Epithelial cell of esophagus (primary cell): Measurements from ENCODE around the gene ZEB1.

Source experiments
- DNase-seq: peaks from one replicate; pipeline ENCODE4 v3.0.0; 2010; ENCODE audit warnings: low read depth
- H3K4me3 ChIP-seq: 2 replicates; pipeline ENCODE4 v1.5.1; 2011; ENCODE audit warnings: mild to moderate bottlenecking, low read length, control low read depth
- CTCF ChIP-seq: IDR thresholded peaks from 2 replicates; pipeline ENCODE4 v1.5.1; 2011; ENCODE audit warnings: low read depth, mild to moderate bottlenecking, low read length, control low read depth, inconsistent platforms; ENCODE audit not compliant: insufficient read depth; ENCODE audit errors: missing control alignments

The ZEB1 gene

GRCh38 chr10:31299119-31299518 lies 19.9 kb upstream of the ZEB1 start:
- peak; percentile 57 for DNase-seq
- H3K4me3 ChIP-seq = no peak overlapping the region
- TF ChIP-seq CTCF = no peak

GRCh38 chr10:31303212-31303611 lies 15.8 kb upstream of the ZEB1 start:
- DNase-seq = no peak
- TF ChIP-seq CTCF = no peak
- H3K4me3 ChIP-seq = no peak overlapping the region

GRCh38 chr10:31304291-31304970 lies 14.6 kb upstream of the ZEB1 start:
- DNase-seq = peak; percentile 23
- TF ChIP-seq CTCF = no peak

DNA sequence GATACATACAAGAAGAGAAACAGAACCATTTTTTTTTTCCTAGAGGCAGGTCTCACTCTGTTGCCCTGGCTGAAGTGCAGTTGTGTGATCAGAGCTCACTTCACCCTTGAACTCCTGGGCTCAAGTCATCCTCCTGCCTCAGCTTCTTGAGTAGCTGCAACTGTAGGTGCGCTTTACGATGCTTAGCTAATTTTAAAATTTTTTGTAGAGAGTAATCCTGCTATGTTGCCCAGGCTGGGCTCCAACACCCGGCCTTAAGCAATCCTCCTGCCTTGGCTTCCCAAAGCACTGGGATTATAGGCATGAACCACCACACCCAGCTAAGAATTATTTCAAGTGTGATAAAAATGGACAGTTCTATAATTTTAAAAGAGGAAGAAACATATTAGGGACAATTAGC lies 5.6 kb upstream of the ZEB1 start:
- H3K4me3 ChIP-seq = no peak overlapping the region
- no peak for TF ChIP-seq CTCF

More at GRCh38 chr10:31304291-31304970, 14.6 kb upstream of the ZEB1 start:
- H3K4me3 ChIP-seq = no peak overlapping the region

DNA sequence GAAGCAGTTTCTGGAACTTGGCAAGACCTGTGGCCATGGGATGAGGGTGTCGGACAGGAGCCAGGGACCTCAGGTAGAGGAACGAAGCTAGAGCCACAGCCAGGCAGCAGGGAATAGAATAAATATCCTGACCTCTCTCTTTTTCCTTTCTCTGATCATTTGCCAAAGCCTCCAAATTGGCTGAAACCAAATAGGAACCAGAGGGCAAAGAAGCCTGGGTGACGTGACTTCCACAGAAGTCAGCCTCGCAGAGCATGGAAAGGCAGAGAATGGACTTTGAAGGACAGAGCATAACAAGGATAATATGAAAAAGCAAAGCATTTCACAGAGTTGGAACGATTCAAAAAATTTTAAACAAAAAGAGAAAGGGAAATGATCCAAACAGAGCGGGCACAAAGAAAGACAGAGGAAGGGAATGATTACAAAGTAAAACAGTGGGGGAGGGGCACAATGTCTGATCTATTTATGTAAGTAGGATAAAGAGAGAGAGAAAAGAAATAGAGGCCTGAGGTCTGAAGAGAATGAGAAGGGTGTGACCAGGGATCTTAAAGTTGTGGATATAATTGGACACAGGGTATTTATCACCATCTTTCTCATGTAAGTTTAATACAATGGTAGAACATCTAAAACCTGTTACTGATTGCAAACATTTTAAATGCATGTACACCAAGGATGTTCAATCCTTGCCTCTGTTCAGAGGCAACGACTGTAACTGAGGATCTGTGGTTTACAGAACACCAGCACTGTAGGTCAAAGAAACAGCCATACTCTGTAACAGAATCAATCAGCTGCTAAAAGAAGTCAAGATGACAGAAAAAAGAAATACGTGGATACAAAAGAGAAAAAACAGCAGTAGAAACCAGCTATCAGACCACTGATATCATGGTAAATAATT lies 4.5 kb upstream of the ZEB1 start:
- no peak overlapping the region for H3K4me3 ChIP-seq
- no peak for TF ChIP-seq CTCF
- DNase-seq = no peak

More for the DNA sequence above, 5.6 kb upstream of the ZEB1 start:
- no peak for DNase-seq

GRCh38 chr10:31315453-31315852 lies 3.6 kb upstream of the ZEB1 start:
- peak; percentile 35 for DNase-seq
- TF ChIP-seq CTCF = no peak
- no peak overlapping the region for H3K4me3 ChIP-seq
